Measurements from ENCODE around the gene HIPK2.

The HIPK2 gene

DNA sequence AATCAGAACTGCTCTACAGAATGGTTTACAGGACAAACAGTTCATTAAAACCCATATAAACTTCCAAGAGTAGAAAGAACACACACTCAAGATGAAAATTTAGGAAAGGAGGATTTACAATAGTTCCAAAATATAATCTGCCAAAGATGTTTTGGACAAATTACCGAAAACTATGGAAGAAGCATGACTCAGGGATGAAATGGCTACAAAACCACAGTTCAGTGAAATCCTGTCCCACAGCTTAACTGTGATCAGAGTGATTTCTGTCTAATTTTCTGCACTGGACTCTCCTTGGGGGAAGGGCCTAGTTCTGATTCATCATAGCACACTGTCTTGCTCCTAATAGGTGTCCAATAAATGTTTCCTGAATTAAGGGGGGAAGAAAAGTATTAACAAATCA, 82.2 kb downstream of the HIPK2 start:
- no peak for DNase-seq (ENCODE audit: low read depth in 2 of 2)

DNA sequence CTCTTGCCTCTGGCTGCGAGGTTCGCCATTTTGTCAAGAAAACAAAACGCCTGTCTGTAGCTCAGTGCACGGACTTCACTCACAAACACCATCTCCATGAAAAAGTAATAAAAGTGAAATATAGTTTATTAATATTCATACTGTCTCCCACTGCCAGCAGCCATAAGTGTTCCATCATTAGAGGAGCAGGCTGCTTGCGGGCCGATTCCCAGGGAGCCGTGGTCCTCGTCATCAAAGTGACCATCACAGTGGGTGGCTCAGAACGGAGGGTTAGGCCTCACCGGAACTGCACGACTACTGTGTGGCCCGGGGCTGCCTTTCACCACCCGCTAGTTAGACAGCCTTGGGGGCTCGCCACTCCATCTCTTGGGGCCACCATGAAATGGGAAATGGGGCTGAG, 82.7 kb downstream of the HIPK2 start:
- DNase-seq (ENCODE audit: low read depth in 2 of 2): no peak

DNA sequence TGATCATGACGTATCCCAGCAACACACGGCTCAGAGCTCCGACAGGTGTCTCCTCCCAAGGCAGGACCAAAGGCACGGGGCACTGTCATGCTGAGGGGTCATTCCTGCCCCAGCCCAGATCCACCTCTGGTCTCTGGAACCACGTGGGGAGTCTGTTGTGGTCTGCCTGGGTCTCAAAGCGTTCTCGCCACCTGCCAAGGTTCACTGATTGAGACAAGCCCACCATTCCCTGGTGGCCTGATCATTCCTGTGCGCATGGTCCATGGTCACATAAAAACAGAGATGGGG, 83.5 kb downstream of the HIPK2 start:
- DNase-seq (ENCODE audit: low read depth in 2 of 2): no peak

DNA sequence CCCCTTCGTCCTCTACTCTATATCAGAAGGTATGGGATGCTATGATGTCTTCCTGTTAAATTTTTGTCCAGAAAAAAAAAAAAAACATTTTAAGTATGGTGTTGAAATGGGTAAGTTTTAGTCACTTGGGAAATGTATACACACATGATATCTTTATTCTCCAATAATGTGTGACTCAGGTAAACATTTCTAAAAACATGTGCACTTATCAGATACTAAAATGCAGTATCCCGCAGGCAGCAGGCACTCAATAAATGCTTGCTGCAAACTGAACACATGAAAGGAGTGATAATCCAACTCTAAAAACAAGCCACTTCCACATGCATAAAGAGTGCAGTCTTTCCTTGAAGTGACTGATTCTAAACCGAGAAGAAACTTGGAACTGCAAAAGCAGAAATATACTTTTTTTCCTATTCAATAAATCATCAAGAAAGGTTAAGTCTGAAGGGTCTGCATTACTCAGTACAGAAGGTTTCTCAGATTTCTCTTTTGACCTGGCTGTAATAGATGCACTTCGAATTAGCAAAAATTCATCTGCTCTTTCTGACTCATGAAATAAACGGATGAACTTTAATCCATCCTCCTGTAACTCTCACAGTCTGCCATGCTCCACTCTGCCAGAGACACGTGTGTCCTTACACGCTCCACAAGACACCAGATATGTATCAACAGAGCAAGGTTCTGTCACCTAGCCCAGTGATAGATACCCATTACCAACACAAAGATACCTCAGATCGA, 84.0 kb downstream of the HIPK2 start:
- DNase-seq (ENCODE audit: low read depth in 2 of 2): no peak

DNA sequence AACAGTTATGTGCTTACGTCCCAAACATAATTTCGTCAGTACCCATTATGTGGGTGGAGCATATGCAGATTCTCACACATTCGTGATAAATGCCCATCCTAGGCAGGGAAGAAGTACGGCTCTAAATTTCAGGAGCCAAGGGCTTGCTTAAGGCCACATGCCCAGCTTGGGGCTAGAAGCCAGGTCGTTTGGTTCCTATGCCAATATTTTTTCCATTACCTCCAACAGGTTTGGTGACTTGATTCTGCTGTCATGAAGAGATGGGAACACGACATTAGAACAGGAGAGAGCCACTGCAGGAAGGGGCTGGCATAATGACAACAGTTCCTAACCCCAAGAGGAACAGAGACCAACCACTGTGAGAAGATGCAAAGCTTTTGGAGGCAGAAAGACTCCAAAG, 85.1 kb downstream of the HIPK2 start:
- DNase-seq (ENCODE audit: low read depth in 2 of 2): no peak

DNA sequence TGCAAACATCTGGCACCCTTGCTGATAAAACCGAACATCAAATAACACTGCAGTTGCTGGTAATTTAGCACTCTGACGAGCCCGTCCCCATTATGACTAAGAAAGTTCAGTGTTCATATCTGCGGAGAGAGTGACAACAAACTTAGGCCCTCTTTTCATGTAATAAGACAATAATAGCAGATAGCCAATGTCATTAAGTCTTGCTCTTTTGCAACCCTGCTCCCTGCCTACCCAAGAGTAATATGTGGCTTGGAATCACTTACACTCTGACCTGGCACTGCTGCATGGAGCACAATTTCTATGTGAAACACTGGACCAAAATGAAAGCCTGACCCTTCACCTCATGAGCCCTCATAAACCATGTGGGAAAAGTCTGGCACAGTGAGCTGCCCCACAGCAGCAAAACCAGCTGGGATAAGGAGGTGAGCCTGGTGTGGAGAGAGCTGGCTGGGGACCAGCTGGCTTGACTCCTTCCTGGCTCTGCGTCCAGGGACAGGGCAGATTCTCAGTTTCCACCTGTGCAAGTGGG, 86.5 kb downstream of the HIPK2 start:
- DNase-seq (ENCODE audit: low read depth in 2 of 2): no peak

DNA sequence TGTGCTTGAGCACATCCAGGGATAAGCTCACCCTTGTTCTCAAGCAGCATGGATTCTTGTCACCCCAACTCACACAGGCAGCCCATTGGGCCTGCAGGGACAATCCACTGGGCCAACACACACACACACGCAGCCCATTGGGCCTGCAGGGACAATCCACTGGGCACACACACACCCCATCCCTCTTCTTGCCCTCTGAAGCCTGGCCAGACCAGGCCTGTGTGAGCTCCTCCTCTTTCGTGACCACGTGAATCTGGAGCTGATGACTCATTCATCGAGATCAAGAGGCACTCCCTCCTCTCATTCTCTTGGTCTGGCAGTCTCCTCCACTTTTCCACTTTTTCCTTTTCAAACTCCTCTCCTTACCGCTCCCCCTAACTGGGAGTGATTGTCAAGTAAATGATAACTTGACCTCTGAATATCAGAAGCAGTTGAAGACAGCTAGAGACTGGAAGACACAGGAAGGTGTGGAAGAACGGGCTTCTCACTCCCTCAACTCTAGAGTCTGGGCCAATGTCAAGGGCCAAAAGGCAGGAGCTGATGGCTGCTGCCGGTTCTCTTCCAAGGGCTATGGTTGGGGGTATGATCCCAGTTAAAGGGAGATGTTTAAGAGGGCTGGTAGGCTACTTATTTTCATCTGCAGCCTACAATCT, 89.7 kb downstream of the HIPK2 start:
- DNase-seq (ENCODE audit: low read depth in 2 of 2): no peak

DNA sequence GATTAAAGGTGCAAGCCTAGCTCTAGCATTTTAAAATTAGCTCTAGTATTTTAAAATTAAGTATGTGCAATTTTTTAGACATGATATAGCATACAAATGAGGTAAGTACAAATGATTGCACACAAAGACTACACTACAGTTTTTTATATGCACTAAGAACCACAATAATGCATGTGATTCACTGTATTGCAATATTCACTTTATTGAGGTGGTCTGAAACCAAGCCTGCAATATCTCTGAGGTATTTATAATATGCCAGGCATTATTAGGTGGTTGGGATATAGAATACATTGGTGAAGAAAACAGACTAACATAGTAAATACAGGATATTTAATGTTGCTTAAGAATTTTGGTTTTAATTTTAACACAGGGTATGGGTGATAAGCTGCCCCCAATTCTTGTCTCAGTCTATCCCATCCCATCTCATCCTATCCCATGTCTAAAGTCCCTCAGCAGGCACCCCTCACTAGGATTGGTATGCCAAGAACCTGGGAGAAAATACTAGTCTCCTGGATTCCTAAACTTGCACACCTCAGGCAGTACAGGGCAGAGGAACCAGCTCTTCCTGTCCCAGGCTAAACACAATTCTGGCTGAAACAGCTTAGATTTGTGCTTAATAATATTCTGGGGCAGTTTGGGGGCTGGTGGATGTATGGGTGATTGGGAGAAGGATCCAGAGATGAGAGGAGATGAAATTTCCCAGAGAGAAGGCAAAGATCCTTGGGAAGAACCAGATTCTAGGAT, 90.4 kb downstream of the HIPK2 start:
- DNase-seq (ENCODE audit: low read depth in 2 of 2): no peak

DNA sequence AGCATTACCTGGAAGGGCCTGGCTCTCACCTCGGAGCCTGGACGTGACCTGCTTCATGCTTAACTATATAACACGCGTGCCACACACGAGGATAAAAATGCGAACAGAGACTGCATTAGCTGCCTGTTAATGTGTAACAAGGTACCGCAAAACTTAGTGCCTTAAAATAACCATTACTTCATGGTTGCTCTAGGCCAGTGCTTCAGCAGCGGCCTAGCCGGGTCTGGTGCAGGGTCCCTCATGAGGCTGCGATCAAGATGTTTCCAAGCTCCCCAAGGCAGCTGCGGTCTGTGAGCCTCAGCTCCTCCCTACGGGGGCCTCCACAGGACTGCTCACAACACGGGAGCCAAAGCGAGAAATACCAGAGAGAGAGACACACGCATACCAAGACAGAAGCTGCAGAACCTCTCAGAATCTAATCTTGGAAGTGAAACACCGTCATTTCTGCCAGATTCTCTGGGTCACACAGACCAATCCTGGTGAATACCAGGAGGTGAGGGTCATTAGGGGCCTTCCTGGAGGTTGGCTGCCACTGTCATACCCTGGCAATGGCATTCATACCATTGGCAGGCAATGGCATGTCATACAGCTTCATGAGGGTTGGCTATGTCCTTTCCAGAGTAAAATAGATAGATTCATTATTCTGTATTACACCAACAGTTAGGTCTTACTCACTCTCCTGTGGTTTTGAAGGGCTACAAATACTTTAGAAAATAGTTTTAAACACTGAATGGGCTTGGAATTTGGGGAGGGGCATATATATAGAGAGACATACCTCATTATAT, 94.5 kb downstream of the HIPK2 start:
- DNase-seq (ENCODE audit: low read depth in 2 of 2): no peak

DNA sequence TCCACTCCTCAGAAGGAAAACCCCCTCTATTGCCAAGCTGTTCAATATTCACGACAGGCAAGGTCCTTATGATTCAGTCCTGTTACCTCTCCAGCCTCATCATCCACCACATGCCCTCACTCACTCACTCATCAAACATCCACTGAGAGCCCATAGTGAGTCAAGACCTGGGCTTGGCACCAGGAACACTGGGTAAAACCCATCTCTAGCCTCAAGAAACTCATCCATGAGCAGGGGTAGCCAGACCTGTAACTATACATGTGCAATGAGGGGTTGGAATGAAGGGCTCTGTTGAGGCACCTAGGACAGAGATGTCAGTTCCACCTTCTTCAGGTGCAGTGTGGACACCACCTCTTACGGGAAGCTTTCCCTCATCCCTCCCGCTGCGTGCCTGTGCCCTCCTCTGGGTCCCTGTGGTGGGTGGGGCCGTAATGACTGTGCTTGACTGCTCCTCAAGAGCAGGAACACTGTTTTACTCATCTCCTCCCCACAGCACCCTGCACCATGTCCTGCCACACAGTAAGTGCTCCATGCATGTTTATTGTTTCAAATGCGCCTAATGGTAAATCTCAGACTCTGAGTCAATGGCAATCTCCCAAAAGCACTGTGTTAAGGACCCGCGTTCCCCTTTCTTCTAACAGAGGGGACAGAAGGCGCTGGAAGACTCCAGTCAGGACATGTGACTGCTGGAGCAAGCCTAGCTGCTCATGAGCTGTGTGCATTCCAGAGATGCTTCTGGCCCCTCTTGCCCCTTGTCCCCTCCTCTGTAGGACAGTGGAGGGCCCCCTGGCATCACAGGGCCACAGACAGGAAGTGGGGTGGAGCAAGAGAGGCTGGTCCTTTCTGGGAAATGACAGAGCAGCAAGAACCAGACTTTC, 95.4 kb downstream of the HIPK2 start:
- DNase-seq (ENCODE audit: low read depth in 2 of 2): peak in 1 of 2 experiments; percentile 36

DNA sequence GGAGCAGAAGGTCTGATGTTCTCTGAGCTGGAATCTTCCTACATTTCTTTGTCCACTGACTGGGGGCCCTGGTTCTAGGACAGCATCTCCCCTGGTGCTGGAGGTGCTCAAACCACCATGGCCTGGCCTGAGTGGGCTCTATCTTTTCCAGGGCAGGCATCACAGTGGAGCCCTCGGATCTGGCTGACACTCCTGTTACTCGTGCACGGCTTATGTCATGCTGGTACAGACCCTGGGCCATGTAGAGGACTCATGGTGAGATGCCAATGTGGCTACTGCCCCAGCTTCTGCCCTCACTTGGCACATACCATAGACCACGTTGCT, 96.0 kb downstream of the HIPK2 start:
- DNase-seq (ENCODE audit: low read depth in 2 of 2): no peak

DNA sequence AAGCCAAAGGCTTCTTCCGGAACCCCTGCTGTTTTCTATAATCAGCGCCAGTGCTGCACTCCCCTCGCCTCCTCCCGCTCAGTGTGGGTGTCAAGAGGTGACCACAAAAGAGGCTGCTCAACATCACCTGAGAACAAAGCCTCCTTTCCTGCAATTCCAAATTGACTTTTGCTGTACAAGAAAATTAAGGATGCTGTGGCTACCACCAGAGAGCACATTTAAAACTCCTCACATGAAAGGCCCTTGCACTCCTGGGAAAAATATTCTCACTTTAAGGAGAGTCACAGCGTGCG, 96.4 kb downstream of the HIPK2 start:
- DNase-seq (ENCODE audit: low read depth in 2 of 2): no peak

DNA sequence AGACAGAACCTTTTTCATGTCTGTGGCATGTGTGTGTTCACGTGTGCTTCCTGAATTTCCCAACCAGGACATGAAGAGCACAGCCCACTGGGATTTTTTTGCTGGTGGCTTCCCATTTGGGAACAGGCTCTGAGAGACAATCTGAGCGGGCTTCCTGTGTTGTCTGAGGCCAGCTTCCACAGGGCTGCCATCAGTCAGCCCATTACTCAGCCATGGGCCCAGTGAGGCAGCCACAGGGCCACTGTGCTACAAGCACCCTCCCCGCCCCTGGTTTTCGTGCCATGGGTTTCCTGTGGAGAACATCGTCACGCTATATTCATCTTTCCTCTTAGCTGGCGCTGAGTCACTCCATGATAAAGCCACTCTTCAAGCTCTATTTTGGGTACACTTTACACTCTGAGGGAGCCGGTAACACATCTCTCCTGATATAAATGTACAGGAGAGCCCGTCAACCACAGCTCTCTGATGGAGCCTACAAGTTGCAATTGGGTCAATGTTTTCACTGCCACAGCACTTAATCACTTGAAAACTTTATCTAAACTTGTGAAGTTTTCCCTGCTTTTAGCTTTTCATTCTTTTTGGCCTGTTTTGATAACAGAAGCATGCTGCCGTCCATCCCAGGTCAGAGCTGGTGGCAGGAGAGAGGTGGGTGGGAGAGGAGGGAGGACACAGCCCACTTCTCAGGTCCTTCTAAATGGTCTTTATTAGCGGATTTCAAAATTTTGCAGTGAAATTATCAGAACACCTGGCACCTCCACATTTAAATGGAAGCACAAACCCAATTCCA, 96.9 kb downstream of the HIPK2 start:
- peak; percentile 51 to 72 for DNase-seq (ENCODE audit: low read depth in 2 of 2)

DNA sequence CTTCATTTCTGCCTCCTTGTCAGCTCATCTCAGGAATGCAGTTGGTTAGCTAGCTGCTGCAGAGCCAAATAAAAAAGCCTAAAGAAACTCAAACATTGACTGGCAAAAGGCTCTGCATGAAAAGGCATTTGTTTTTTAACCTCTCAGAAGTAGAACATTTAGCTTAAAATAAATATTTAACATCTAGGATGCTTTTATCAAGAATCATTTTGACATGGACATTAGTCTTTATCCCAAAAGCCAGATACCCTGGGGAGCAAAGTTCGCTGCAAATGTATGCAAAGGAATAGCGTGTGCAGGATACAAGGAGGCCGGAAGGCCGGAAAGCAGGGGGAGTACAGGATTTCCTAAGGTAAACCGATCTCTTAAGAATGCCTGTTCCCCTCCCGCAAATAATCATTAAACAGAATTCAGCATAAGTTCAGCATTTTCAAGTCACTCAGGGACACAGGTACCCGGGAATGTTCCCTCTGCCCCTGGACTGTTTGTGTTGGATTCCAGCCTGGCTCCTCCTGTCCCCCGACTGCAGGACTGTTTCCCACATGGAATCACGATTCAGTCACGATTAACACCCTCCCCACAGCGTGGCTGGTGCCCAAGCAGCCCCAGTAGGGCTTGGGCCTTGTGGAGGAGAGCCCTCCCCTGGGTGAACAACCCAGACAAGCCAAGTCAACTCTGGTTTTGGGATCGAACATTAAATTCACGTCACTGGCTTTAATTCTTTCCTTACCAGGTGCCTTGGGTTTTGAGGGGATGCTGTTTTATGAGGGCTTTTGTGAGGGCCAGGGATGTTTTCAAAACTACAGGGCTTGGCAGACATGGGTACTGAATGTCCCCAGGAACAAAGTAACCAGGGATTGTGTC, 97.8 kb downstream of the HIPK2 start:
- DNase-seq (ENCODE audit: low read depth in 2 of 2): no peak

DNA sequence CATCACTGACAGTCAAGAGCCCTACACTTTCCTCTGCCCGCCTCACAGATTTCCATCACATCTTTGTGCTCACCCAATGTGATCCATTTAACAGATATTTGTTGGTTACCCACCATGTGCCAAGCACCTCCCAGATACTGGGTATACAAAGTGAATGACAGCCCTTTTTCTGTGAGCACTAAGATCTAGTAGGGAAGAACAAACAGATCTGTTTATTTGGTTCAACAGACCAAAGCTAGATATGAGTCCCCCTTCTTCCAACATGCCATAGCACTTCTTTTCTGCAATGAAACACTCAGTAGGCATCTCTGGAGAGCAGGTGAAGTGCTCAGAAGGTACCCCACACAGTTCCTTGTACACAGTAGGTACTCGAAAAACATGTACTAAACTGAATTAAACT, 101.4 kb downstream of the HIPK2 start:
- DNase-seq (ENCODE audit: low read depth in 2 of 2): no peak

DNA sequence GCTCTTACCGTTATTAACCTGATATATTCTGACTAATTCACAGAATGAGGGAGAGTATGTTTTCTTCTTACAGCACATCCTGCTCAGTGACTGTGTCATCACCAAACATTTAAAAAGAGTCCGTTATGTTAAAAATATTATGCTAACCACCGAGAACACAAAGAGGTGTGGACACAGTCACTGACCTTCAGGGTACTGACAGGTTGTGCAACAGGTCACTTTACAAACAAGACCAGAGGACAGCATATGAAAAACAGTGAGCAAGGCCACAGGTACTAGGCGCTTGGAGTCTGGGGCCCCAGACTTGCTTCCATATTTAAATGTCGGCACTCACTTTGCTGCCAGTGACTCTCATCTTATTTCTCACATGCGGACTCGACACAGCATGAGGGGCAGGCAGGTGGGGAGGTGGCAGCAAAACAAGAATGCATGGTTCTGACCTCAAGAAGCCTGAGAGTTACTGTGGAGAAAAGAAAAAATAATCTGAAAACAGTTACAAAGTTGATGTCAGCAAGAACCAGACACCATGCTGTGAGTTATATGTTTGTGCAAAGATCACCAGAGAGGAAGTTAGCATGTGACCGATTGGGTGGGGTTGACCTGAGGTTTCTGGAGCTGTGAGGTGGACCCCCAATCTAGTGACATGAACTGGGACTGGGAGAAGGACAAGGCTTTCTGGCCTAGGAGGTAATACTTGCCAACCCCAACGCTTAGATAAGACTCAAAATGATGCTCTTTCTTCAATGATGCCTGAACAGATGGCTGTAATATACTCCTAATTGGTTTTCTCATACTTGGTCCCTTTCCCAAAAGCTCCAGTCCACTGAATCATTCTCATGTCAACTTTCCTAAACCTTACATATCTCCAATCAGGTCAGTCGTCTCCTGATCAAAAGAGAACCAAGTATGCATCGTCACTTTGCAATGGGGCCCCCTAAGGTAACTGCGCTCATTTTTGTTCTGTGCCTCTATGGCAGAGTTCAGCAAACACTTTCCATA, 102.4 kb downstream of the HIPK2 start:
- no peak for DNase-seq (ENCODE audit: low read depth in 2 of 2)

DNA sequence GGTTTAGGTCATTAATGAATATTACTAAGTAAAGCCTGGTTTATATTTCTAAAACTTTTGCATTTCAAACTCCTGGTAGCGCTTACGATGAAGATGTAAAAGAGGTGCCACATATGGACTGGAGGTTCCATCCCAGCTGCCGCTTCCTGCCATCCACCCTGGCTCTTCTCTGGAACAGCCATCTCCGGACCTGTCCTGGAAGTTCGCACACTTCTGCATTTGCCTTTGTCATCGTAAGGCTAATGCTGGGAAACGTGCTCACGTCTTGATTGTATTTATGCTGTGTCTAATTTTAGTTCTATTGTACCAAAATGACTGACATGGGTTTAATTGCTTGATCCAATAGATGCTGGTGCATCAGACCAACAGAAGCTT, 103.1 kb downstream of the HIPK2 start:
- DNase-seq (ENCODE audit: low read depth in 2 of 2): no peak

DNA sequence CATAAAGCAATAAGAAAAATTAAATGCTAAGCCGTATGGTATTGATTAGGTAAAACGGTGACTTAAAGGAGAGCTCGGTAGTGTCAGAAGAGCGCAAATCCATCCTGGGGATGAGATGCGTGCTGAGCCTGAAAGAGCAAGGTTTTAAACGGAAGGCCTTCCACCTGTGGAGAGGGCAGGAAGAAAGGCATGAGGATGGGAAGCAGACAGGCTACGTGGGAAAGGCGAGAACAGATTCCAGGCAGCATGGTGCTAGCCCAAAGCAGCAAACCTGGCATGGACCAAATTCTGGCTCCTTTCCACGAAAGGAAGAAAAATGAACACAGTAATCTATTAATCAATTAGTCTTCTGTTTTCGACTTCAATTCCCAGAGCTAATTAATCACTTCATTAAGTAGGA, 103.5 kb downstream of the HIPK2 start:
- no peak for DNase-seq (ENCODE audit: low read depth in 2 of 2)

DNA sequence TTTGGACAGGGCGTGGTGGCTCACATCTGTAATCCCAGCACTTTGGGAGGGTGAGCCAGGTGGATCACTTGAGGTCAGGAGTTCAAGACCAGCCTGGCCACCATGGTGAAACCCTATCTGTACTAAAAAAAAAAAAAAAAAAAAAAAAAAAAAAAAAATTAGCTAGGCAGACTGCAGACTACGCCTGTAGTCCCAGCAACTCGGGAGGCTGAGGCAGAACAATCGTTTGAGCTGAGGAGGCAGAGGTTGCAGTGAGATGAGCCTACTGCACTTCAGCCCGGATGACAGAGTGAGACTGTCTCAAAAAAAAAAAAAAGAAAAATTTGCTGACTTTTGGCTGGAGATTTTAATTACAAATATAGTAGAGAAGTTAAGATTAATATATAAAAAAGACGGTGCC, 104.0 kb downstream of the HIPK2 start:
- DNase-seq (ENCODE audit: low read depth in 2 of 2): no peak

Data from stimulated activated CD4-positive, alpha-beta T cell treated with anti-CD3 and anti-CD28 coated beads, Interleukin-12 subunit alpha, Interleukin-12 subunit beta, amount 100 ng/mL, for 24 hours (primary cell).